ENCODE data around the gene BUD31.

BUD31 gene

GRCh38 chr7:99448855-99449254, 40.1 kb downstream of the BUD31 start:
- peaks cover 2% of the 10 kb centered on the region for H3K79me1 ChIP-seq (ENCODE audit: low read length)
- H3K27ac ChIP-seq (ENCODE audit: low read depth, low read length) = no peak overlapping the region
- H4K5ac ChIP-seq (ENCODE audit: low read length) = no peak overlapping the region
- no peak overlapping the region for H2BK5ac ChIP-seq (ENCODE audit: low read length)
- no peak overlapping the region for H3K9ac ChIP-seq (ENCODE audit: low read length)
- no peaks in the 10 kb centered on the region for H3K27me3 ChIP-seq (ENCODE audit: insufficient read depth, low read length, poor library complexity)
- no peak overlapping the region for H3K4ac ChIP-seq (ENCODE audit: low read depth, low read length)
- no peak overlapping the region for H3K4me2 ChIP-seq (ENCODE audit: low read length)
- no peak overlapping the region for H2BK15ac ChIP-seq (replicated peaks; ENCODE audit: low read depth)
- H3K23ac ChIP-seq (ENCODE audit: low read length) = no peak overlapping the region
- H2BK120ac ChIP-seq (ENCODE audit: low read depth, low read length) = no peak overlapping the region
- H3K56ac ChIP-seq (ENCODE audit: low read length) = no peak overlapping the region
- H3K79me2 ChIP-seq (ENCODE audit: control insufficient read depth, insufficient read depth, low read length) = no peaks in the 10 kb centered on the region
- no peak overlapping the region for H3K18ac ChIP-seq (ENCODE audit: low read length)
- no CpG with 5 or more reads among the region's 10 CpGs for WGBS (ENCODE audit: extremely low coverage, insufficient coverage, low lambda C conversion rate)
- no peak overlapping the region for H4K8ac ChIP-seq (ENCODE audit: low read depth, low read length)
- H3K4me1 ChIP-seq (ENCODE audit: control insufficient read depth, low read depth, low read length) = no peaks in the 10 kb centered on the region
- H3K4me3 ChIP-seq (ENCODE audit: low read length) = no peak overlapping the region
- DNase-seq = no peak
- peaks cover 20% of the 10 kb centered on the region for H3K36me3 ChIP-seq (ENCODE audit: control insufficient read depth, insufficient read depth, low read length)
- H2AK5ac ChIP-seq (ENCODE audit: low read length) = no peak overlapping the region

GRCh38 chr7:99449326-99449725, 40.6 kb downstream of the BUD31 start:
- H2BK15ac ChIP-seq (replicated peaks; ENCODE audit: low read depth) = no peak overlapping the region
- no peak for DNase-seq
- H4K8ac ChIP-seq (ENCODE audit: low read depth, low read length) = no peak overlapping the region
- H2BK120ac ChIP-seq (ENCODE audit: low read depth, low read length) = no peak overlapping the region
- no peak overlapping the region for H2AK5ac ChIP-seq (ENCODE audit: low read length)
- H3K18ac ChIP-seq (ENCODE audit: low read length) = no peak overlapping the region
- H4K5ac ChIP-seq (ENCODE audit: low read length) = no peak overlapping the region
- H3K27me3 ChIP-seq (ENCODE audit: insufficient read depth, low read length, poor library complexity) = no peaks in the 10 kb centered on the region
- H3K56ac ChIP-seq (ENCODE audit: low read length) = no peak overlapping the region
- no peak overlapping the region for H3K4me3 ChIP-seq (ENCODE audit: low read length)
- no peaks in the 10 kb centered on the region for H3K4me1 ChIP-seq (ENCODE audit: control insufficient read depth, low read depth, low read length)
- H3K4ac ChIP-seq (ENCODE audit: low read depth, low read length) = no peak overlapping the region
- H3K9ac ChIP-seq (ENCODE audit: low read length) = no peak overlapping the region
- peaks cover 2% of the 10 kb centered on the region for H3K79me1 ChIP-seq (ENCODE audit: low read length)
- no peak overlapping the region for H3K4me2 ChIP-seq (ENCODE audit: low read length)
- no CpG with 5 or more reads among the region's 5 CpGs for WGBS (ENCODE audit: extremely low coverage, insufficient coverage, low lambda C conversion rate)
- no peak overlapping the region for H3K27ac ChIP-seq (ENCODE audit: low read depth, low read length)
- H2BK5ac ChIP-seq (ENCODE audit: low read length) = no peak overlapping the region
- H3K79me2 ChIP-seq (ENCODE audit: control insufficient read depth, insufficient read depth, low read length) = no peaks in the 10 kb centered on the region
- no peak overlapping the region for H3K23ac ChIP-seq (ENCODE audit: low read length)
- H3K36me3 ChIP-seq (ENCODE audit: control insufficient read depth, insufficient read depth, low read length) = peaks cover 19% of the 10 kb centered on the region

- Histone ChIP-seq H3K4me3 (ENCODE audit: low read length) (no peak overlapping the region), H3K4me1 (ENCODE audit: control insufficient read depth, low read depth, low read length) (no peaks in the 10 kb centered on the region), H2BK15ac (replicated peaks; ENCODE audit: low read depth) (no peak overlapping the region), H3K79me1 (ENCODE audit: low read length) (no peaks in the 10 kb centered on the region), H3K56ac (ENCODE audit: low read length) (no peak overlapping the region), H3K4me2 (ENCODE audit: low read length) (no peak overlapping the region), H3K23ac (ENCODE audit: low read length) (no peak overlapping the region), H2BK120ac (ENCODE audit: low read depth, low read length) (no peak overlapping the region), H4K5ac (ENCODE audit: low read length) (no peak overlapping the region), H3K36me3 (ENCODE audit: control insufficient read depth, insufficient read depth, low read length) (peaks cover 10% of the 10 kb centered on the region), H3K4ac (ENCODE audit: low read depth, low read length) (no peak overlapping the region), H3K79me2 (ENCODE audit: control insufficient read depth, insufficient read depth, low read length) (no peaks in the 10 kb centered on the region), H3K9ac (ENCODE audit: low read length) (no peak overlapping the region), H3K27ac (ENCODE audit: low read depth, low read length) (no peak overlapping the region), H4K8ac (ENCODE audit: low read depth, low read length) (no peak overlapping the region), H2AK5ac (ENCODE audit: low read length) (no peak overlapping the region), H2BK5ac (ENCODE audit: low read length) (no peak overlapping the region), H3K27me3 (ENCODE audit: insufficient read depth, low read length, poor library complexity) (no peaks in the 10 kb centered on the region), H3K18ac (ENCODE audit: low read length) (no peak overlapping the region)
- WGBS (ENCODE audit: extremely low coverage, insufficient coverage, low lambda C conversion rate) = no CpG with 5 or more reads among the region's 8 CpGs
- no peak for DNase-seq
Measured at GRCh38 chr7:99451936-99452335, 43.2 kb downstream of the BUD31 start.

- Histone ChIP-seq H3K4me1 (ENCODE audit: control insufficient read depth, low read depth, low read length) (no peaks in the 10 kb centered on the region), H3K9ac (ENCODE audit: low read length) (no peak overlapping the region), H3K79me1 (ENCODE audit: low read length) (no peaks in the 10 kb centered on the region), H3K4ac (ENCODE audit: low read depth, low read length) (no peak overlapping the region), H3K27me3 (ENCODE audit: insufficient read depth, low read length, poor library complexity) (no peaks in the 10 kb centered on the region), H2BK15ac (replicated peaks; ENCODE audit: low read depth) (no peak overlapping the region), H4K8ac (ENCODE audit: low read depth, low read length) (no peak overlapping the region), H3K27ac (ENCODE audit: low read depth, low read length) (no peak overlapping the region), H3K4me3 (ENCODE audit: low read length) (no peak overlapping the region), H3K23ac (ENCODE audit: low read length) (no peak overlapping the region), H3K36me3 (ENCODE audit: control insufficient read depth, insufficient read depth, low read length) (peaks cover 10% of the 10 kb centered on the region), H2BK5ac (ENCODE audit: low read length) (no peak overlapping the region), H3K79me2 (ENCODE audit: control insufficient read depth, insufficient read depth, low read length) (no peaks in the 10 kb centered on the region), H2AK5ac (ENCODE audit: low read length) (no peak overlapping the region), H2BK120ac (ENCODE audit: low read depth, low read length) (no peak overlapping the region), H3K18ac (ENCODE audit: low read length) (no peak overlapping the region), H4K5ac (ENCODE audit: low read length) (no peak overlapping the region), H3K56ac (ENCODE audit: low read length) (no peak overlapping the region), H3K4me2 (ENCODE audit: low read length) (no peak overlapping the region)
- WGBS (ENCODE audit: extremely low coverage, insufficient coverage, low lambda C conversion rate) = no CpG with 5 or more reads among the region's 13 CpGs
- no peak for DNase-seq
Measured at GRCh38 chr7:99452541-99452940, 43.8 kb downstream of the BUD31 start.

GRCh38 chr7:99453105-99453504, 44.3 kb downstream of the BUD31 start:
- H2BK15ac ChIP-seq (replicated peaks; ENCODE audit: low read depth) = no peak overlapping the region
- H3K56ac ChIP-seq (ENCODE audit: low read length) = no peak overlapping the region
- H4K8ac ChIP-seq (ENCODE audit: low read depth, low read length) = no peak overlapping the region
- DNase-seq = no peak
- H3K27me3 ChIP-seq (ENCODE audit: insufficient read depth, low read length, poor library complexity) = no peaks in the 10 kb centered on the region
- no peak overlapping the region for H2BK5ac ChIP-seq (ENCODE audit: low read length)
- H3K23ac ChIP-seq (ENCODE audit: low read length) = no peak overlapping the region
- no peak overlapping the region for H4K5ac ChIP-seq (ENCODE audit: low read length)
- peaks cover 9% of the 10 kb centered on the region for H3K36me3 ChIP-seq (ENCODE audit: control insufficient read depth, insufficient read depth, low read length)
- H3K79me1 ChIP-seq (ENCODE audit: low read length) = peaks cover 3% of the 10 kb centered on the region
- H3K18ac ChIP-seq (ENCODE audit: low read length) = no peak overlapping the region
- no peaks in the 10 kb centered on the region for H3K4me1 ChIP-seq (ENCODE audit: control insufficient read depth, low read depth, low read length)
- no peak overlapping the region for H3K9ac ChIP-seq (ENCODE audit: low read length)
- WGBS (ENCODE audit: extremely low coverage, insufficient coverage, low lambda C conversion rate) = no CpG with 5 or more reads among the region's 11 CpGs
- no peak overlapping the region for H3K27ac ChIP-seq (ENCODE audit: low read depth, low read length)
- no peak overlapping the region for H2AK5ac ChIP-seq (ENCODE audit: low read length)
- no peak overlapping the region for H3K4me3 ChIP-seq (ENCODE audit: low read length)
- no peak overlapping the region for H3K4me2 ChIP-seq (ENCODE audit: low read length)
- no peaks in the 10 kb centered on the region for H3K79me2 ChIP-seq (ENCODE audit: control insufficient read depth, insufficient read depth, low read length)
- H3K4ac ChIP-seq (ENCODE audit: low read depth, low read length) = no peak overlapping the region
- no peak overlapping the region for H2BK120ac ChIP-seq (ENCODE audit: low read depth, low read length)

GRCh38 chr7:99455874-99456273, 47.1 kb downstream of the BUD31 start:
- Histone ChIP-seq H3K27me3 (ENCODE audit: insufficient read depth, low read length, poor library complexity) (no peaks in the 10 kb centered on the region), H2AK5ac (ENCODE audit: low read length) (no peak overlapping the region), H3K9ac (ENCODE audit: low read length) (no peak overlapping the region), H3K79me2 (ENCODE audit: control insufficient read depth, insufficient read depth, low read length) (peaks cover 10% of the 10 kb centered on the region), H3K36me3 (ENCODE audit: control insufficient read depth, insufficient read depth, low read length) (peaks cover 13% of the 10 kb centered on the region), H2BK15ac (replicated peaks; ENCODE audit: low read depth) (no peak overlapping the region), H3K4me2 (ENCODE audit: low read length) (no peak overlapping the region), H3K27ac (ENCODE audit: low read depth, low read length) (no peak overlapping the region), H3K56ac (ENCODE audit: low read length) (no peak overlapping the region), H3K23ac (ENCODE audit: low read length) (no peak overlapping the region), H2BK120ac (ENCODE audit: low read depth, low read length) (no peak overlapping the region), H3K4me3 (ENCODE audit: low read length) (no peak overlapping the region), H3K4ac (ENCODE audit: low read depth, low read length) (no peak overlapping the region), H4K8ac (ENCODE audit: low read depth, low read length) (no peak overlapping the region), H3K4me1 (ENCODE audit: control insufficient read depth, low read depth, low read length) (no peaks in the 10 kb centered on the region), H3K79me1 (ENCODE audit: low read length) (peaks cover 9% of the 10 kb centered on the region), H4K5ac (ENCODE audit: low read length) (no peak overlapping the region), H3K18ac (ENCODE audit: low read length) (no peak overlapping the region), H2BK5ac (ENCODE audit: low read length) (no peak overlapping the region)
- DNase-seq = no peak
- no CpG with 5 or more reads among the region's 9 CpGs for WGBS (ENCODE audit: extremely low coverage, insufficient coverage, low lambda C conversion rate)

All from mesendoderm (in vitro differentiated cells).